AG09319 (cell line): Measurements from ENCODE around the gene AGAP5.

Experiments
- DNase-seq: peaks from one replicate; pipeline ENCODE4 v3.0.0-alpha.2; 2010; ENCODE audit warnings: low read depth; ENCODE audit errors: extremely low read depth
- CTCF ChIP-seq: IDR thresholded peaks from 2 replicates; pipeline ENCODE4 v1.5.1; 2011; ENCODE audit warnings: low read depth, mild to moderate bottlenecking, inconsistent platforms, low read length, moderate library complexity

AGAP5 gene

GRCh38 chr10:73634421-73634820, 63.5 kb downstream of the AGAP5 start:
- TF ChIP-seq CTCF: no peak
- no peak for DNase-seq

- DNase-seq: no peak
- TF ChIP-seq CTCF: no peak
Measured at GRCh38 chr10:73629165-73629564, 68.7 kb downstream of the AGAP5 start.

GRCh38 chr10:73628405-73628804, 69.5 kb downstream of the AGAP5 start:
- TF ChIP-seq CTCF: no peak
- no peak for DNase-seq

- DNase-seq: no peak
- no peak for TF ChIP-seq CTCF
Measured at GRCh38 chr10:73627300-73627699, 70.6 kb downstream of the AGAP5 start.

- TF ChIP-seq CTCF: no peak
- peak; percentile 93 for DNase-seq
Measured at GRCh38 chr10:73625884-73626752, 71.8 kb downstream of the AGAP5 start.

GRCh38 chr10:73625004-73625883, 72.7 kb downstream of the AGAP5 start:
- DNase-seq: no peak
- no peak for TF ChIP-seq CTCF
